Loucy (cell line): ENCODE results near the gene CD226.
"Not testable (repeated sequence)": the region's sequence is repeated elsewhere in the genome, so short reads cannot be mapped to it uniquely, and the experiment has no call there.

ENCODE experiments used
- H2AFZ ChIP-seq: fragments of 200-600 bp; sonication (generic); 2 replicates; pipeline ENCODE4 v1.6.0; 2016; ENCODE audit warnings: antibody characterized with exemption, mild to moderate bottlenecking, low read length, moderate library complexity
- H3F3A ChIP-seq: fragments of 200-600 bp; 2 replicates; pipeline ENCODE4 v1.6.0; 2016; ENCODE audit warnings: antibody characterized with exemption, low read depth, mild to moderate bottlenecking
- H3K27me3 ChIP-seq: fragments of 200-600 bp; sonication (generic); 2 replicates; pipeline ENCODE4 v1.6.1; 2014; ENCODE audit warnings: low read length, mild to moderate bottlenecking; ENCODE audit not compliant: insufficient read depth, poor library complexity, severe bottlenecking
- H3K36me3 ChIP-seq: fragments of 200-600 bp; sonication (generic); 2 replicates; pipeline ENCODE4 v1.6.1; 2016; ENCODE audit warnings: low read length; ENCODE audit not compliant: insufficient read depth
- H3K4me1 ChIP-seq: fragments of 200-600 bp; sonication (generic); 2 replicates; pipeline ENCODE4 v1.5.1; 2014; ENCODE audit warnings: low read length, mild to moderate bottlenecking; ENCODE audit not compliant: insufficient read depth, poor library complexity, severe bottlenecking
- H3K4me2 ChIP-seq: fragments of 200-600 bp; sonication (generic); 2 replicates; pipeline ENCODE4 v1.6.0; 2014; ENCODE audit warnings: antibody characterized with exemption, low read length, low read depth, mild to moderate bottlenecking; ENCODE audit not compliant: poor library complexity, severe bottlenecking
- H3K4me3 ChIP-seq: fragments of 200-600 bp; sonication (generic); 2 replicates; pipeline ENCODE4 v1.5.1; 2014; ENCODE audit warnings: low read length, mild to moderate bottlenecking, mixed read lengths; ENCODE audit not compliant: poor library complexity, severe bottlenecking
- H3K79me2 ChIP-seq: fragments of 200-600 bp; sonication (generic); 2 replicates; pipeline ENCODE4 v1.6.1; 2014; ENCODE audit warnings: low read length; ENCODE audit not compliant: insufficient read depth
- H3K9ac ChIP-seq: fragments of 200-600 bp; sonication (generic); 2 replicates; pipeline ENCODE4 v1.6.0; 2014; ENCODE audit warnings: mild to moderate bottlenecking, low read depth, low read length, moderate library complexity; ENCODE audit not compliant: poor library complexity, severe bottlenecking
- H3K9me2 ChIP-seq: fragments of 200-600 bp; sonication (generic); replicated peaks from 2 replicates; pipeline ENCODE4 v1.6.1; 2016; ENCODE audit warnings: low read depth, low read length, mixed read lengths
- H3K9me3 ChIP-seq: fragments of 200-600 bp; sonication (generic); 2 replicates; pipeline ENCODE4 v1.6.1; 2014; ENCODE audit warnings: mild to moderate bottlenecking, antibody characterized with exemption, low read length, low read depth; ENCODE audit not compliant: insufficient read depth
- H4K20me1 ChIP-seq: fragments of 200-600 bp; sonication (generic); 2 replicates; pipeline ENCODE4 v1.6.0; 2014; ENCODE audit warnings: antibody characterized with exemption, low read length, mild to moderate bottlenecking; ENCODE audit not compliant: insufficient read depth, poor library complexity, severe bottlenecking
- CTCF ChIP-seq: fragments of 200-600 bp; sonication (generic); conservative IDR thresholded peaks from 2 replicates; pipeline ENCODE4 v1.5.1; 2014; ENCODE audit warnings: mild to moderate bottlenecking, antibody characterized with exemption, low read length
- EZH2phosphoT487 ChIP-seq: fragments of 200-600 bp; IDR thresholded peaks from 2 replicates; pipeline ENCODE4 v1.6.1; 2018; ENCODE audit warnings: antibody characterized with exemption, mild to moderate bottlenecking, moderate library complexity, borderline replicate concordance

CD226 gene

DNA sequence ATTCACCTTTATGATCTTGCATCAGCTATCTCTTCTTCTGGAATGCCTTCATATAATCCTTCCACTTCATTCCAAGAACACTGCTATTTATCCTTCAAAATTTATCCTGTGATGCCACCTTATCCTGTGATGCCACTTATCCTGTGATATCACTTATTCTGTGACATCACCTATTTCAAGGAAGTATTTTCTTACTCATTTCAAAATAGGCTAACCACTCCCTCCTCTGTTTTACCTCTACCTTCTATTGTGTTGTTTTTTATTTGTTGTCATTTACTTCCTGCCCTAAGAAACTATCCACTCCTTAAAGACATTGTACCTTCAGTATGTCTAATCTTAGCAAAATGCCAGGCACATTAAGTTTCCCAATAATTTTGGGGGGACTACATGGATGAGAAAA is 38.8 kb downstream of the CD226 start:
- TF ChIP-seq EZH2phosphoT487 (no peak), CTCF (no peak)
- no peaks in the 10 kb centered on the region for H3K9me3 ChIP-seq

GRCh38 chr18:69906765-69907164 is 40.9 kb downstream of the CD226 start:
- no peaks in the 10 kb centered on the region for H3K9me3 ChIP-seq
- H3K36me3 ChIP-seq: no peaks in the 10 kb centered on the region
- H3K27me3 ChIP-seq: no peaks in the 10 kb centered on the region
- no peak overlapping the region for H3K4me2 ChIP-seq
- peaks cover 15% of the 10 kb centered on the region for H3K4me1 ChIP-seq
- H3K9me2 ChIP-seq: no peaks in the 10 kb centered on the region
- H3F3A ChIP-seq: no peaks in the 10 kb centered on the region
- H3K4me3 ChIP-seq: no peak overlapping the region
- no peak overlapping the region for H3K9ac ChIP-seq
- no peak overlapping the region for H2AFZ ChIP-seq
- no peaks in the 10 kb centered on the region for H4K20me1 ChIP-seq
- no peaks in the 10 kb centered on the region for H3K79me2 ChIP-seq
- TF ChIP-seq CTCF: no peak
- TF ChIP-seq EZH2phosphoT487: no peak

More for the DNA sequence above, 38.8 kb downstream of the CD226 start:
- no peak overlapping the region for H3K4me2 ChIP-seq
- no peaks in the 10 kb centered on the region for H3K9me2 ChIP-seq
- no peaks in the 10 kb centered on the region for H3K79me2 ChIP-seq
- no peaks in the 10 kb centered on the region for H3K36me3 ChIP-seq
- no peak overlapping the region for H2AFZ ChIP-seq
- H3K4me3 ChIP-seq: no peak overlapping the region
- H3K9ac ChIP-seq: no peak overlapping the region
- no peaks in the 10 kb centered on the region for H3K27me3 ChIP-seq
- no peaks in the 10 kb centered on the region for H4K20me1 ChIP-seq
- peaks cover 15% of the 10 kb centered on the region for H3K4me1 ChIP-seq
- H3F3A ChIP-seq: no peaks in the 10 kb centered on the region

GRCh38 chr18:69900941-69901340 is 46.7 kb downstream of the CD226 start:
- Histone ChIP-seq H3K36me3 (no peaks in the 10 kb centered on the region), H4K20me1 (no peaks in the 10 kb centered on the region), H3F3A (no peaks in the 10 kb centered on the region; the same call in 1 of the 2 replicates), H3K4me1 (peaks cover 31% of the 10 kb centered on the region), H2AFZ (no peak overlapping the region), H3K27me3 (no peaks in the 10 kb centered on the region), H3K4me3 (no peak overlapping the region), H3K4me2 (no peak overlapping the region), H3K9me2 (no peaks in the 10 kb centered on the region), H3K9ac (no peak overlapping the region), H3K9me3 (no peaks in the 10 kb centered on the region), H3K79me2 (no peaks in the 10 kb centered on the region)
- TF ChIP-seq CTCF: peak; percentile 48
- no peak for TF ChIP-seq EZH2phosphoT487

DNA sequence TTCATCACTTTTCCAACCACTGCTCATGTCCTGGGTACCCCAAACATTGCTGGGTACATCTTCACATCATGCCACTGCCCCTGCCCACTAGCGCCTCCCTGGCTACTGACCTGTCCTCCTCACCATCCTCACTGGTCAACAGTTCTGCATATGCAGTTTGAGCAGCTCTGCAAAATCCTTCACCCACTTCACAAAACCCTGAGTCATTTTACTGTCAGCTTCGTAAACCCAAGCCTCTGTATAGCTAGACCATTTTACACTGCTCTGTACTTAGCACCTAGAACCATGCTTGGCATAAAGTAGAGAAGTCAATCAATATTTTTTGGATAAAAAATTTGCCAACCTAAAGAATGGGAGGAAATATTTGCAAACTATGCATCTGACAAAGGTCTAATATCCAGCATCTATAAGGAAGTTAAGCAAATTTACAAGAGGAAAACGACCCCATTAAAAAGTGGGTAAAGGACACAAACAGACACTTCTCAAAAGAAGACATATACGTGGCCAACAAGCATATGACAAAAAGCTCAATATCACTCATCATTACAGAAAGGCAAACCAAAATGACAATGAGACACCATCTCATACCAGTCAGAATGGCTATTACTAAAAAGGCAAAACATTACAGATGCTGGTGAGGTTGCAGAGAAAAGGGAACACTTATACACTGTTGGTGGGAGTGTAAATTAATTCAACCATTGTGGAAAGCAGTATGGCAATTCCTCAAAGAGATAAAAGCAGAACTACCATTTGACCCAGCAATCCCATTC is 48.3 kb downstream of the CD226 start:
- H3K36me3 ChIP-seq: not testable (repeated sequence)

More for the DNA sequence above, 48.3 kb downstream of the CD226 start:
- Histone ChIP-seq H3K4me1 (peaks cover 43% of the 10 kb centered on the region), H3K9ac (peak overlapping the region; percentile 19), H3K4me2 (peak overlapping the region; percentile 90), H3K4me3 (peak overlapping the region; percentile 70)
- H3K9me3 ChIP-seq, H3K79me2 ChIP-seq, H3K9me2 ChIP-seq, H2AFZ ChIP-seq, H3F3A ChIP-seq, H3K27me3 ChIP-seq, H4K20me1 ChIP-seq: not testable (repeated sequence)
